Testis (tissue), 3 donors: ENCODE data around the gene COL5A1. TPM values are rescaled to one million over a fixed set of nuclear protein-coding genes. Genes with fewer than 3 reads are reported as not detected.

Source experiments
- DNase-seq: peaks from one replicate; pipeline ENCODE4 v3.0.0-alpha.2; 2019
- H3K27ac ChIP-seq, 2 donors: fragments of 200-600 bp; sonication (generic); one replicate each; pipeline ENCODE4 v1.5.1; 2019
- H3K27me3 ChIP-seq: fragments of 200-600 bp; sonication (generic); one replicate; pipeline ENCODE4 v1.5.1; 2019
- H3K36me3 ChIP-seq: fragments of 200-600 bp; sonication (generic); one replicate; pipeline ENCODE4 v1.5.1; 2017; ENCODE audit warnings: low read depth; ENCODE audit errors: missing control alignments
- H3K4me1 ChIP-seq: fragments of 200-600 bp; sonication (generic); one replicate; pipeline ENCODE4 v1.5.1; 2019
- H3K4me3 ChIP-seq, 2 donors: fragments of 200-600 bp; sonication (generic); one replicate each; pipeline ENCODE4 v1.5.1; 2017 to 2019
- H3K9me3 ChIP-seq: fragments of 200-600 bp; sonication (generic); one replicate; pipeline ENCODE4 v1.5.1; 2017
- POLR2A ChIP-seq: fragments of 450-650 bp; IDR thresholded peaks from one replicate; pipeline ENCODE4 v1.6.1; 2017; ENCODE audit warnings: antibody characterized with exemption, mild to moderate bottlenecking, moderate library complexity
- WGBS, 2 donors: methylation state at CpG; one replicate each; pipeline ENCODE4 v1.1.5; 2018; 5-methylcytosine and 5-hydroxymethylcytosine counted together
- intact Hi-C: fragments of 100-400 bp; cut with DNase I; formaldehyde crosslinking; loops from one replicate; pipeline ENCODE4 v1.15.1; 2023; ENCODE audit warnings: low total_unique reads
- polyA plus RNA-seq: library from polyadenylated mRNA; stranded (reverse); fragments of 350-450 nt; fragmentation: Illumina TruSeq; extraction: RNeasy Lipid Tissue Mini Kit (QIAGEN cat#74804); gene quantifications from one replicate; pipeline ENCODE4 v1.2.3, GENCODE V29; 2014; ENCODE audit warnings: low read depth, low replicate concordance; ENCODE audit not compliant: insufficient read depth
- total RNA-seq, 2 donors: library from RNA; depleted of rRNA; stranded (reverse); fragments of >200 nt; gene quantifications; one replicate each; pipeline ENCODE4 v1.2.3, GENCODE V29; 2016
- TF ChIP-seq, protein P1 (sequence below), 3 experiments: fragments of 450-650 bp in 2 of 3; fragments of 200-600 bp in 1 of 3; sonication (generic) in 1 of 3; IDR thresholded peaks; one replicate each; pipeline ENCODE4 v1.5.1; 2016 to 2019; ENCODE audit warnings: antibody characterized with exemption in 3 of 3, mild to moderate bottlenecking in 2 of 3, moderate library complexity in 1 of 3

The COL5A1 gene
- total and polyA plus RNA-seq, 3 donors from 2014 or later = 18.5 to 34.3 (median 20.8) TPM

DNA sequence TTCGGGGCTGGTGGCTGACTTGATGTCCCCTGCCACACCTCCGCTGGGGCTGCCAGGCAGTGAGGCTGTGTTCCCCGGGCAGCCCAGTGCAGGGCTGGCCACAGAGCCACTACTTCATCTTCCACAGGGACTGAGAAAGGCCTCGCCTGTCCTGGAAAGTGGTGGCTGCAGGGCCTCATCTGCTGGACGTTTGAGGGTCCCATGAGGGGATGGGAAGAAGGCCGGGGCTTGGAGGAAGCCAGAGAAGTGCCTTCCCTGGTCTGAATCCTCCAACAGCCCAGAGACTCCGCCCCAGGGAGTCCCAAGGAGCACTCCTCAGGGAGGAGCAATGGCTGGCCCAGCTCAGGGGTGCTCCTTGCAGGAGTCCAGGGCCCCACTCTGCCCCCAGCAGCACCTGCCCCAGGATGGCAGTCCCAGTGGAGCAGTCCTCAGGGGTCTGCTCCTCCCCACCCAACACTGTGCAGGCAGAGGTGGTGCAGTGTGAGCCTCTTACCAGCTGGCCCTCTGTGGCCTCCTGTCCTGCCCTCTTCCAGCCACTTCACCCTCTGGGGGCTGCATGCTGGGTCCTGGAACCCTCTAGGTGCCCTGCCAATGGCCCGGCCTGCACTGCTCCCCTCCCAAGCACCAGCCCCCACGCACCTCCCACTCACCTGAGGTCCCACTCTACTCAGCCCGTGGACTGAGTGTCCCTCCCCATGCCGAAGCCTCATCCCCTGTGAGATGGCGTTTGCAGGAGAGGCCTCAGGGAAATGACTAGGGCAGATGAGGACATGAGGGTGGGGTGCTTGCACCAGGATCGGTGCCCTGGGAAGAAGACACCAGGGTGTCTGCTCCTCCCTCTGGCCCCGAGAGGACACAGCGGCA is 47.3 kb upstream of the COL5A1 start:
- Histone ChIP-seq H3K4me3 (no peak overlapping the region), H3K36me3 (no peaks in the 10 kb centered on the region), H3K9me3 (no peaks in the 10 kb centered on the region), H3K27ac (no peak overlapping the region), H3K27me3 (no peaks in the 10 kb centered on the region), H3K4me1 (no peaks in the 10 kb centered on the region)
- peak; percentile 8 for DNase-seq
- intact Hi-C loops = no loop called here
- WGBS, 2 donors = 90 to 92% methylated on average over 12 to 15 of the region's 15 CpGs
- TF ChIP-seq, protein P1, sequence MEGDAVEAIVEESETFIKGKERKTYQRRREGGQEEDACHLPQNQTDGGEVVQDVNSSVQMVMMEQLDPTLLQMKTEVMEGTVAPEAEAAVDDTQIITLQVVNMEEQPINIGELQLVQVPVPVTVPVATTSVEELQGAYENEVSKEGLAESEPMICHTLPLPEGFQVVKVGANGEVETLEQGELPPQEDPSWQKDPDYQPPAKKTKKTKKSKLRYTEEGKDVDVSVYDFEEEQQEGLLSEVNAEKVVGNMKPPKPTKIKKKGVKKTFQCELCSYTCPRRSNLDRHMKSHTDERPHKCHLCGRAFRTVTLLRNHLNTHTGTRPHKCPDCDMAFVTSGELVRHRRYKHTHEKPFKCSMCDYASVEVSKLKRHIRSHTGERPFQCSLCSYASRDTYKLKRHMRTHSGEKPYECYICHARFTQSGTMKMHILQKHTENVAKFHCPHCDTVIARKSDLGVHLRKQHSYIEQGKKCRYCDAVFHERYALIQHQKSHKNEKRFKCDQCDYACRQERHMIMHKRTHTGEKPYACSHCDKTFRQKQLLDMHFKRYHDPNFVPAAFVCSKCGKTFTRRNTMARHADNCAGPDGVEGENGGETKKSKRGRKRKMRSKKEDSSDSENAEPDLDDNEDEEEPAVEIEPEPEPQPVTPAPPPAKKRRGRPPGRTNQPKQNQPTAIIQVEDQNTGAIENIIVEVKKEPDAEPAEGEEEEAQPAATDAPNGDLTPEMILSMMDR (IDR thresholded peaks at IDR 0.05) = no peak
- TF ChIP-seq POLR2A = no peak

DNA sequence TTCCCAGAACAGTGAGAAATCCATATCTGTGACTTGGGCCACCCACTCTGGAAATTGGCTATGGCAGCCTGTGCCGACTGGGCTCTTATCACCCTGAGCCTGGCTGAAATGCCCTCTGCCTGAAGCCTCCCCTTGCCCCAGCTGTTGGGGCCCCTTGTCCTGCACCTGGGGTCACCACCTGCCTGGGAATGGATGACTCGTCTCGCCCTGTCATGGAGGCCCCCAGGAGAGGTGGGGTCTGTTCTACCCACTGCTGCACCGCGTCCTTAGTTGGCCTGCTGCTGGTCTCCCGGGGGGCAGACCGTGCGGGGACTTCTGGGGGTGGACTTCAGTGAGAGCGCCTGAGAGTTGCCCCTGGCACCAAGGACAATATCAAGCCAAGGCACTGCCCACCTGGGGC is 46.6 kb upstream of the COL5A1 start:
- H3K27ac ChIP-seq = no peak overlapping the region
- intact Hi-C loops = no loop called here
- WGBS, 2 donors = 88 to 91% methylated on average over 9 of the region's 9 CpGs
- TF ChIP-seq, protein P1 (IDR thresholded peaks at IDR 0.05) = no peak
- no peak for TF ChIP-seq POLR2A
- no peak overlapping the region for H3K4me3 ChIP-seq
- no peaks in the 10 kb centered on the region for H3K36me3 ChIP-seq
- no peaks in the 10 kb centered on the region for H3K9me3 ChIP-seq
- no peaks in the 10 kb centered on the region for H3K4me1 ChIP-seq
- DNase-seq = no peak
- no peaks in the 10 kb centered on the region for H3K27me3 ChIP-seq

DNA sequence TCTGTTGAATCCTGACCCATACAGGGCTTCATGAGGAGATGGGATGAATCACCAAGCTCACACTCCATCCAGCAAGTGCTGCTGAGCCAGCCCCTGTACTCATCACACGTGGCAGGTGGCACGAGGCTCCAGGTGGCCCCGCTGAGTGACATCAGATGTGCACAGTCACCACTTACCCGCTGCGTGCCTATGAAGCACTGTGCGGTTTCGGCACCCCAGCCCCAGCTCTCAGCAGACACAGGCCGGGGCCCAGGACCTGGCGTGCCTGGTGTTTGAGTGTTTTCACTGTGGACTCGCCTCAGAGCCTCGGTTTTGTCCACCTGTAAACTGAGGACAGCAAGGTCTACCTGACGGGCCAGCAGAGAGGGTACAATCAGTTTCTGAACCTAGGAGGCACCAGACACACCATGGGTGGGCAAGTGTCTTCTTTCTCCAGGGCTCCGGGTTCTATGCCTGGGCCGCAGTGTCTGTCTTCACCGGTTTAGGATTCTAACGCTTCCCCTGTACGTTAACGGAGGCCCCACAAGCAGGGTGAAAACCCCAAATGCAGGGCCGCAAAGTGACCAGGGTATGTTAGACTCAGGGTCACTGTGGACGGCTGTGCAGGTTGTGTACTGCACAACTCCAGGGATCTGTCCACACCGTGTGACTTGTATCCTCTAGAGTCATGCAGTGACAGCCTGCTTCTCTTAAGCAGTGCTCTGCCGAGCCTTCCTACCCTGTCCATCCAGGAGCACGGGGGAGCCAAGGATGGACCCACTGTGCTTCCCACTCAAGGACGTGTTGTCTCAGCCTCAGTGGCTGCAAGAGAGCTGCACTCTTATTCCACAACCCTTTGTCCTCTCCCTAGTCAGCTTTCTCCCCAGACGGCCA is 44.3 kb upstream of the COL5A1 start:
- no peak overlapping the region for H3K27ac ChIP-seq
- 88 to 92% methylated on average over 21 to 25 of the region's 25 CpGs for WGBS, 2 donors
- no peaks in the 10 kb centered on the region for H3K36me3 ChIP-seq
- no peaks in the 10 kb centered on the region for H3K9me3 ChIP-seq
- DNase-seq = peak; percentile 7
- no peak overlapping the region for H3K4me3 ChIP-seq
- intact Hi-C loops = no loop called here
- no peaks in the 10 kb centered on the region for H3K27me3 ChIP-seq
- H3K4me1 ChIP-seq = no peaks in the 10 kb centered on the region
- no peak for TF ChIP-seq POLR2A
- TF ChIP-seq, protein P1 (IDR thresholded peaks at IDR 0.05) = no peak

DNA sequence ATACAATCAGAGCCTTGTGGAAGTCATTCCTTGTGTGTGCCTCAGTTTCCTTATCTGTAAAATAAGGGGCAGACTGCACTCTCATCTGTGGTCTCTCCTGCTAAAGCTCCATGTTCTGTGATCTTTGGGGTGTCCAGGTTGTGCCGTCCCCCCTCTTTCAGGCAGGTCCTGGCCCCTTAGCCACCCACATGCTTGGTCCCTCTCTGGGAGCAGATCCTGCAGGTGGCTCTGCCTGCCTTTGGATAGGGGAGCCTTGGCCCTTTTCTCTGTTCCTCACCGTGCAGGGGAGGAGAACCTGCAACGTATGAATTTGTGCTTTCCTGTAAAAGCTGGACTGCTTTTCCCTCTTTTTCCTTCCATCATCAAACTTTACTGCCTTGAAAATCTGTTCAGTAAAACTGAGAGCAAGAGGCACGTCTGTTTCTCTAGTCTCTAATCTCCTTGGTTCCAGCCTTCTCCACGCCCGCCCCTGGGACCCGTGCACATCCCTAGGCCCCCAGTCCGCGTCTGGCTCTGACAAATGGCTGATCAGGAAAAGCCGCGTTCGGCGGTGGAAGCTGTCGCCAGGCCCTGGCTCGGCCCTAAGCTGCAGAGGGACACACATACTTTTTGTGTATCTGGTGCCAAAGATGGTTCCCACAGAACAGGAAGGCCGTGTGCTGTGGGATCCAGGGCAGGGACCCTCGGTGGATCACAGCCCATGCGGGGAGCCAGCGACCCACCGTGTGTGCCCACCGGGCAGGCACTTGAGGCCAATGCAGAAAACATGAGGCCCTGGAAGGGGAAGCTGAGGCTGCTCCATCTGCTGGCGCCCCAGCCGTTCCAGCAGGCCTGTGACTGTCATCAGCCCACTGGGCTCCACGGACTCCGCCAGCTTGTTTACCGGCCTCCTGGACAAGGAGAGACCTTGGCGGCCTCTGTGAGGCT is 43.4 kb upstream of the COL5A1 start:
- intact Hi-C loops = no loop called here
- H3K36me3 ChIP-seq = no peaks in the 10 kb centered on the region
- H3K9me3 ChIP-seq = no peaks in the 10 kb centered on the region
- no peak overlapping the region for H3K27ac ChIP-seq
- H3K4me1 ChIP-seq = no peaks in the 10 kb centered on the region
- TF ChIP-seq, protein P1 (IDR thresholded peaks at IDR 0.05) = no peak
- TF ChIP-seq POLR2A = no peak
- no peak overlapping the region for H3K4me3 ChIP-seq
- H3K27me3 ChIP-seq = no peaks in the 10 kb centered on the region
- DNase-seq = peak; percentile 13
- 62 to 70% methylated on average over 17 to 27 of the region's 27 CpGs for WGBS, 2 donors
